GM18502 (cell line): Measurements from ENCODE around the gene MAN1C1.

Experiments
- ATAC-seq: cut with Tn5 transposase; IDR thresholded peaks from one replicate; pipeline ENCODE4 v1.9.1; 2021; ENCODE audit warnings: mild to moderate bottlenecking; ENCODE audit not compliant: unreplicated experiment, poor library complexity

MAN1C1 gene

DNA sequence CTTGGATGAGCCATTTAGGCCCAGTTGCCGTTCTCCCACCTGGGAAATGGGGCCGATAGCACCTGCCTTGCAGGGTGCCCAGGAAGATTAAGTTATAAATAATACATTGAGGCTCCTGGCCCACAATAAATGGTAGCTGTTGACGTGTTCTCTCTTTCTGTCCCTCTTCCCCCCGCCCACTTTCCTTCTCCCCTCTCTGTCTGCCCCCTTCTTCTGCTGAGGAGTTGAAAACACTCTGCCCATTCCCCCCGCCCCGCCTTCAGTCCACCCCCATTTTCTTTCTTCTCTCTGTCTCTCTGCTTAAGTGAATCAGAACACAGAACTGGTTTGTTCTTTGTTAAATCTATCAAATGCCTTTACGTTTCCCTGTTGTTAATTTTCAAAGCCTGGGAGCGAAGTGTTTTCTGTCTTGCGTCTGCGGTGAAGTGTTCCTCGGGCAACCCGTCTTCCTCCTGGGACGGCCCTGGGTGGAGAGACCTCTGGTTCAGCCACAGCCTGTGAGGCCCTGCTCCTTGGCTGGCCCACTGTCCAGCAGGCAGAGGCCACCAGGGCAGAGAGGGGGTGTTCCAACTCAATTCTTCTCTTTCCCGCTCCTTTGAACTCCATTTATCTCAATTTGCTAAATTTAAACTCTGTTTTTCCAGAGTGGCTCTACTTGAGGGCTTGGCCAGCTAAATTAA, 154.1 kb downstream of the MAN1C1 start:
- no peak for ATAC-seq

DNA sequence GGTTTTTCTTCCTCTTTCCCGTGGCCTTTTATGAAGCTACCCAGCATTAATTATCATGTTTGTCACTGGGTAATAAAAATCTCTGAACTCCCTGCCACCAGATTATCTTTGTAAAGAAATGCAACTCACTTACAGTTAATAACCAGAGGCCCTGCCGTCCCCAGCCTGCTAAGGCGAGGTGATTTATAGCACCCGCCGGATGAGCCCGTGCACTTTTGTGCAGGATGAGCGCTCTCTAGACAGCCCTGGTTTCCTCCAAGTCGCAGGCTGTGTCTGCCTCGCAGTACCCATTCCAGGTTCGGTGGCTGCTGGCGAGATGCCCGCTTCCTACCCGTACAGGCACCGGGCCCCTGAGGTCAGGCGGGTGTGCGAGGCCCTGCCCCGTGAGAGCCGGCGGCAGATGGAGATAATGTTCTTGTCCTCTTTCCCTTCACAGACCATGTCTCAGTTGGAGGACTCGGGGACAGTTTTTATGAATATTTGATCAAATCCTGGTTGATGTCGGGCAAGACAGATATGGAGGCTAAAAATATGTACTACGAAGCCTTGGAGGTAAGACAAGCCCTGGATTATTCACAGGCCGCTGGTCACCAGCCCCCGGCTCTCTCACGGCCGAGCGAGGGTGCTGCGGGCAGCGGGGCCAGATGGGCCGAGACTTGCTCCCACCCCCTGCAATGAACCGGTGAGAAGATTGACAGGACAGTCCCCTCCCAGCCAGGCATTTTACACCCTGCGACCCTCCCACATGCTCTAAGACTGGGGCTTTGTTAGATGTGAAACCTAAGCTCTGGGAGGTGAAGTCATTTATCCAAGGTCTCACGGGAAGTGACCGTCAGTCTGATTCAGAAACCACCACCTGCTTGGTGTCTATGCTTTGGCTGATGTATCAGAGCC, 154.9 kb downstream of the MAN1C1 start:
- ATAC-seq = no peak

DNA sequence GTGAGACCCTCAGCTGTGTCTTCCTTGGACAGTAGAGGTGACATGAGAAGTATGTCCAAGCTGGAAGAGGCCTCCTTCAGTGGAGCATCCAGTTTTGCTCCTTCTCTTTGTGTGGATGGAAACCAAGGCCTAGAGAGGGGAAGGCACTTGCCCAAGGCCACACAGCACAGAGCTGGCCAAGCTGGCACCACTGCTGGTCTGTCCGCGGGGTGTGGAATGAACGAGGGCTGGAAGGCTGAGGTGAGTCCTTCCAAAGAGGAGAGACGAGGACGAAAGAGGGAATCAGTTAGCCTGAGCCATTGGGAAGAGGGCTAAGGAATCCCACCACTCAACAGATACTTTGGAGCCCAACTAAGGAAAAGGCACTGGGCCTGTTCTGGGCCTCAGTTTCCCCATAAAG, 155.6 kb downstream of the MAN1C1 start:
- ATAC-seq = no peak

DNA sequence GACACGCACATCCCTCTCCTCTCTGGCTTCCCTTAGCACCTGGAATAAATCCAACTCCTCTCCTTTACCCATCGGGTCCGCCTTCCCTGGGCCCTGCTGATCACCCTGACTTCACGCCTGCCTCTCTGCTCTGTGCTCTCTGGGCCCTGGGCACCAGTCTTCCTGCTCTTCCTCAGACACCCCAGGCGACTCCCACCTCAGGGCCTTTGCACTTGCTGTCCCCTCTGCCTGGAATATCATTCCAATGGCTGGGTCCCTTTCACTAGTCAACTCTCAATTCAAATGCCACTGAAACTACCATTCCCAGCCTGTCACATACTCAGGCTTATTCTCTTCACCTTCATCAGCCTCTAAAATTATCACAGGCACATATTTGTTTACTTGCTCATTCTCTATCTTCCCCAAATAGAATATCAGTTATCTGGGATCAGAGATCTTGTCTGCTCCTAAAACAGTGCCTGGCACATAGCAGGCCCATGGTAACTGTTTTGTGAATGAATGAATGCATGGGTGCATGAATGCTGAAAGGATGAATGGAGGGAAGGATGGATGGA, 156.2 kb downstream of the MAN1C1 start:
- no peak for ATAC-seq

DNA sequence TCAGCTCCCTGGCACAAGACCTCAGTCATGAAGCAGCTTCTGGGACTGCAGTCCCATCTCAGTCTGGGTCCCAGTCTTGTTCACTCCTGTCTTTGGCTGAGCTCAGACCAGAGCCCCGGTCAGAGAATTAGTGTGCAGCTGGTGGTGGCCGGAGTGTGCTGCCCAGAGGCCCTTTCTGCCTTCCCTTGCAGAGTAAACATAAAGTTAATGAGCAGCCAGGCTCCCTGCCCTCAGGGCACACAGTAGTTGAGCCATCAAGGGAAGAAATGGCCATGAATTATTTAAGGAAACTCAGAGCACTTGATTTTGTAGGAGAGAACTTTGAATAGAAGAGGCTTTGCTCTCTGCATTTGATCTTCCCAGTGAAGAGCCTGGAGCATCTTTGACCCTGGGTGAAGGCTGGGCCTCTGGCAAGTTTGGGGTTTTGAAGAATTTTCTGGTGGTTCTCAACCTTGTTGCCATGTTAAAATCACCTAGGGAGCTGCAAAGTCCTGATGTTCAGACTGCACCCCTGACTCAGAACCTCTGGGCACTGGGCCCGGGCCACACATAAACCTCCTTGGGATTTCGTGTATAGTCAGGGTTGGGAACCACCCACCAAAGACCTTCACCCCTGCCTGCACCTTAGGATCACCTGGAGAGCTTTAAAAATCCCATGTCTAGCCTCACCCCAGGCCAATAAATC, 157.0 kb downstream of the MAN1C1 start:
- ATAC-seq = no peak

DNA sequence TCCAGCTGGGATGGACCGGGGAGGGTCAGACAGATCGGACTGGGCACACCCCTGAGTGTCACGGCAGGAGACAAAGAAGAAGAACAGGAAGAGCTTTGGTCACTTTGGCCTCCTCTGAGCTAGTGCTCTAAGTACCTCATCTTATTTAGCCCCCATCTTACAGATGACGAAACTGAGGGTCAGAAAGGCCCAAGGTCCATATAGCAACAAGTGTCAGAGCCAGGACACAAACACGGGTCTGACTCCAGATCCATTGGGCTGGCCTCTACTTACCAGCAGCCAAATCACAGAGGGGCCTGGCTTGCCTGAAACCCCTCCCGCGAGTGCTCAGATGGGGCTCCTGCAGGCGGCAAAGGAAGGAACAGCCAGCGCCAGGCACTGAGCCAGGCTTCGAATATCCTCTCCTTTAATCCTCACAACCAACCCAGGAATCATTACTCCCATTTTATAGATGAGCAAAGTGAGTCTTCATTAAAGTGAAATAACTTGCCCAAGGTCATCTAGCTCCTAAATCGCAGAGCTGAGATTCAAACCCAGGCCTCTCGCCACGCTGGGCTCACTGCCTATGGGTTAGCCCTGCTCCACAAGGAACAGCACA, 157.7 kb downstream of the MAN1C1 start:
- no peak for ATAC-seq

DNA sequence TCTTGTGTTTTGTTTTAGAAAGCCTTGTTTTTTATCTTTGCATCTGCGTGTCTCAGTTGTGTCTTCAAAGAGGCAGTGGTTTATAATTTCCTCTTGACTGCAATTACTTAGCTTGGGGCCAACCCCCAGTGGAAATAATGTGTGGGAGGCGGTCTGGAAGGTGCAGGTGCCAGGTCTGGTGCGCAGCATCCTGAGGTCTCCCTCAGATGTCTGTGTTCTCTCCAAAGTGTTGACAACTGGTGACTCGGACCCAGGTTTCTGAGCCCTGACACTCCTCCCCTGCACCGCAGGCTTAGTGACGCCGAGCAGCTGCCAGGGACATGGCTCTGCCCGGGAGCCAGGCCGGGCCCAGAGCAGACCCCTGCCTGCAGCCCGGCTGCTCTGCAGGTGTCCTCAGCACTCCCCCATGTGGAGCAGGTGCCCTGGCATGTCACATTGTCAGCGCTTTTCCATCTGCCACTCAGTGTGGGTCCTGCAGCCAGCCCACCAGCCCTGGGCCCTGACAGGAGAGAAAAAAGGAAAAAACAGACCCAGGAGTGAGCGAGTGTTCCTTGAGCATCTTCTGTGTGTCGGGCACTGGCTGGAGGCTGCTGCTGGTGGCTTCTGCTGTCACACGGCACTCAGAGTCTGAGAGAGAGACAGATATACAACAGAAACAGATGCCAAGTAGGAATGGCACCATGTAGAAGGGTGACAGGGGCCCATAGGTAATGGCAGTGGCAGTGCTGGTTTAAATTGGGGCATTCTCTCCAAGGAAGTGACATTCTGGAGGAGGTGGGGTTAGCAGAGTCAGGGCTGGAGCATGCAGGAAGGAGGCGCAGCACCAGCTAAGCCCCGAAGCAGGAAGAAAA, 158.6 kb downstream of the MAN1C1 start:
- no peak for ATAC-seq

DNA sequence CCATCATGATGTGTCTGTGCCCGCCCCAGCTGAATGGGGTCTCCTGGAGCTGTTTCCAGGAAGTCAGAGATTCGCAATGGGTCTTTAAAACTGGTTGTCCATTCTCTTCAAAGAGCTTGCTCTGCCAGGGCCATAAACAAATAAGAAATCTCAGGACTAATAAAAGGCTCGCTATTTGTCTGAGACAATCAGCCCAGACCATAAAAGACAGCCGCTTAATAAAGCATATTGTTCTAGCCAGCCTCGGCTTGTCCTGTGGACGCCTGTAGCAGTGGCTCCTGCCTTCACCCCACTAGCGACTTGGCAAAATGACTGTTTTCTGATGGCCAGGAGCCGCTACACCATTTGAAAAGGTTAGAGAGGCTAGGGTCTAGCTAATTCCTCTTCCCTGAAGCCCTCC, 162.8 kb downstream of the MAN1C1 start:
- no peak for ATAC-seq

DNA sequence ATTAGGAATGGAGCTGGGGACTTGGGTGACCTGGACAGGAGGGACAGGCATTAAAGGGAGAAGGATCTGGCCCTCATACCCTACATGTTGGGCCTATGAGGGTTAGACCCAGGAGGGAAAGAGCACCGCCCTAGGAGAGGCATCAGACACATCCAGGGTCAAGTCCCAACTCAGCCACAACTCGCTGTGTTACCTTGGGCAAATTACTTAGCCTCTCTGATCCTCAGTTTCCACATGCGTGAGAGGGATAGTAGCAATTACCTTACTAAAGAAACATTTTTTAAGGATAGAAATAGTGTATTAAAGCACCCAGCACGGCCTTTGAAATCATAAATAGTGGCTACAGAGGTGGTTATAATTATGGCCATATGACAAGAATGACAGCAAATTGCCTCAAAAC, 163.3 kb downstream of the MAN1C1 start:
- ATAC-seq = no peak

DNA sequence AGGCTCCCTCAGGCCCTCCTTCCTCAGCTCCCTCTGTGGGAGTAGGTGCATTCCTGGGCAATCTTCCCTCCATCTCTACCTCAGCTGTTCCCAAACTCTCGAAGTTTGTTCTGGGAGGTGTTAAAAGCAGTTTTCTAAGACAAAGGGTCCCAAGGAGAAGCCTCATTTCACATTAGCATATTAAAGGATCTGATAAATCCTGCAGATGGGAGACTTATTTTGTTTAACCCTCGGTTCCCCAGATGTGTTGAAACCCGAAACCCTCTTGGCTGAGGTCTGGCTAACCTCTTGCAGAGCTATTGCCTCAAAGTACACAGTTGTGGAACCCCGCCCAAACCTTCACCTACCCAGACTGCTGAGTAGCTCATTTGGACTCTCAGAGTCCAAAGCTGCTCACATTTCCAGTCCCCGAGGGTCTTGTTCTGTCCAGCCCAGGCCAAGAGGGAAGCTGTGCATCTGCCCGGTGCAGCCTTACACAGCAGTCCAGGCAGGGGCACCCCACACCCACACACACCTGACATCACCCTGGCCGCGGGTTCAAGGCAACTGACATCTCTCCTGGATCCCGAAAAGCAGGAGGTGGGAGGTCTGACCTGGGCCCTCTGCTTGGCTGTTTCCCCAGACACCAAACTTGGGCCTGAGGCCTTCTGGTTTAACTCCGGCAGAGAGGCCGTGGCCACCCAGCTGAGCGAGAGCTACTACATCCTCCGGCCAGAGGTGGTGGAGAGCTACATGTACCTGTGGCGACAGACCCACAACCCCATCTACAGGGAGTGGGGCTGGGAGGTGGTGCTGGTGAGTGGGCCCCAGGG, 163.9 kb downstream of the MAN1C1 start:
- ATAC-seq = no peak

DNA sequence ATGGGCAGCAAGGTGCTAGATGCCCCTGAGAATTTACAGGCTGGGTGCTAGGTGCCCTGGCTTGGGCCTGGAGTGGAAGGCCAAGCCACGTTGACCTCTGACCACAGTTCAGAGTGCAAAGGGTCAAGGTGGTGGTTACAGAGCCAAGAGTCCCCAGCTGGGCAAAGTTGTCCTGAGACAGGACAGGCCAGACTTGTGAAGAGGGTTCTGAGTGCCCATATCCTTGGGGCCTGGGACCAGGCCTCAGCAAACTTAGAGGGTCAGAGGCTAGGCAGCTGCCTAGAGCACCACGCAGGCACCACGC, 164.5 kb downstream of the MAN1C1 start:
- no peak for ATAC-seq

DNA sequence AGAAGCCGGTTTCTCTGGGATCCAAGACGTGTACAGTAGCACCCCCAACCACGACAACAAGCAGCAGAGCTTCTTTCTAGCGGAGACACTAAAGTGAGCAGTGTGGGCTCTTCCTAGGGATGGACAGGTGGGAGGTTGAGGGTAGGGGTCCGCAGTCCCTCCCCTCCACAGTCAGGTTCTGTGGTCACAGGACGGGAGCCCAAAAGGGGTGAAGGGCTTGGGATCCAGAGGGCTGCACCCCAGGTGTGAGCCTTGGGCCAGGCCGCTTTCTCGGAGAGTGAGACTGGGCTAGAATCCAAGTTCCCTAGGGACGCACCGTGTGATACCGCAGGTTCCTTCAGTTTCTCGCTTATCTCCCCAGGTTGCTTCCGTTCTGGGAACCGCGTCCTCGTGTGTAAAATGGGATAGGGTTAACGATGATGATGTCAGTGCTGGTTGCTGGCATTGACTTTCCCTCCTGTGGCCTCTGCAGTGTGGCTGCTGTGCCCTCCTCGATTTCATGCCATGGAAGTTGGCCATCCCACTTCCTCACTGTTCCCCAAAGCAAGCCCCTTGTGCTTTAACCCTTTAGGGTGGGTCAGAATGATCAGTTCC, 166.1 kb downstream of the MAN1C1 start:
- ATAC-seq = no peak

DNA sequence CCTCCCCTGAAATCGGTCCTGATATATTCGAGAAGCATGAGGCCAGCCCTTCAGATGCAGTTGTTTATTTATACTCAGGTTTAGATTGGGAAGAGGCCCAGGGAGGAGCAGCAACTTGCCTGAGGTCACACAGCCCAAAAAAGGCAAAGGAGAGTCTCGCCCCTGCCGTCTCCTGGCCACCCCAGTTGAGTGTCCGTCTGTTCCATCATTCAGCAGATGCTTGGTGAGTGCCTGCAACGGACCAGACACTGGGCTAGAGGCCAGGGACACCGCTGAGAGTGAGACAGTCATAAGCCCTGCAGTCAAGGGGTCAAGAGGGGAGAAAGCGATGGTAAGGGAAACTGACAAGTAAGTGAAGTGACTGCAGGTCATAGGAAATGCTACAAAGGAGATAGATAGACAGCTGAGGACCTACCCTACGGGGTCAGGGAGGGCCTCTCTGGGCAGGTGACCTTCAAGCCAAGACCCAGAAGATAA, 168.0 kb downstream of the MAN1C1 start:
- ATAC-seq = no peak

DNA sequence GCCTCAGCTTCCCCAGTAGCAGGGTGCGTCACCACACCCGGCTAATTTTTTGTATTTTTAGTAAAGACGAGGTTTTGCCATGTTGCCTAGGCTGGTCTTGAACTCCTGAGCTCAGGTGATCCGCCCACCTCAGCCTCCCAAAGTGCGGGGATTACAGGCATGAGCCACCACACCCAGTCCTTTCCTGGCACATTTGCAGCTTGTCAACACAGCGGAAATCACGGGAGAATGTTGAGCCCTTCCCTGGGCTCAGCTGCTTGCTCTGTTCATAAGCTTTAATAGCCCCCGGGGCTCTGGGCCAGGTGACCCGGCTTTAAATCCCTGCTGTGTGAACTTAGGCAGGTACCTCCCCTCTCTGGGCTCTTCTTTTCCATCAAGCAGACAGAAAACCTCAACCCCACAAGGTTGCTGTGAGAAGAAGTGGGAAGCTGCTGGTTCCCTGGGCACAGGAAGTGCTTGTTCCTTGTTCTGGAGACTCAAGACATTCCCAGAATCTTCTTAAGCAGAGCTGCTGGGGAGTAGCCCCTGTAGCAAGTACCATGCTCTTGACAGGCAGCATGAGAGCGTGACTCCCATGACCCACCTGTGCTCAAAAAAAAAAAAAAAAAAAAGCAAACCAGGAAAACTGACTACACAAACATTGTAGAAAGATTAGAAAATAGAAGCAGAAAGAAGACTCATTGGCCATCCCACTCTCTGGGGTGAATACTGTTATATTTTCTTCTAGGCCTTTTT, 168.9 kb downstream of the MAN1C1 start:
- ATAC-seq = no peak

DNA sequence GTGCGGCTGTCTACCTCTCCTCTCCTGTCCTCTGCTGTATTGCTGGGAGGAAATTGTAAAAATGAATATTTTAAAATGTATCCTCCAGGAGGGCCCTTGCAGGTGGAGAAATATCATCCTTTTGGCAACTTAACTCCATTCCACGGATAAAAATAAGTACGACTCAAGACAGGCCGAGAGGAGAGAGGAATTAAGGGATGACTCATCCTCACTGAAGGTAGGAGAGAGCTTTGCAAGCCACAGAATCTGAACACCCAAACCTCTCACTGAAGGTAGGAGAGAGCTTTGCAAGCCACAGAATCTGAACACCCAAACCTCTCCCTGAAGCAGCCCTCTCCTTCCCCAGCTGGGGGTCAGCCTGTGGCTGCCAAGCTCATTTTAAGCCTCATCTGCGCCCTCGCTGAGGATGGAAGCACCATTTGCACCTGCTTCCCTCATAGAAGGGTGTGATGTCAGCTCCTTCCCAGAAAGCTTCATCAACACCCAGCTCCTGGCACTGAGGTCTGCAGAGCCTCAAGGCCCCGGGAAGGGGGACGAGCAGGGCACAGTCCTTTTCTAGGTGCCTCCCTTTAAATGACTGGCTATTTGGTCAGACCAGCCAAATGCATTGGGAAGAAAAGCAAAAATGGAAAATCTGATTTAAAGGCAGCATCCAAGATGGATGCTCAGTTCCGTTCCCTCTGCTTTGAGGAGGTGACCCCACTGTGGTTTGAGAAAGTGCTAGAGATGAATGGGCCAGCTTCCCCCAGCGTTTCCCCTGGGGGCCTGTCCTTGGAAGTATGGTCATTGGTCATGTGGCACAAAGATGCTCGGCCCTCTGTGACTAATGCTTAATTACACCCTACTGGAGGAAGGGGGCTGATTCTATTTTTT, 170.5 kb downstream of the MAN1C1 start:
- no peak for ATAC-seq

DNA sequence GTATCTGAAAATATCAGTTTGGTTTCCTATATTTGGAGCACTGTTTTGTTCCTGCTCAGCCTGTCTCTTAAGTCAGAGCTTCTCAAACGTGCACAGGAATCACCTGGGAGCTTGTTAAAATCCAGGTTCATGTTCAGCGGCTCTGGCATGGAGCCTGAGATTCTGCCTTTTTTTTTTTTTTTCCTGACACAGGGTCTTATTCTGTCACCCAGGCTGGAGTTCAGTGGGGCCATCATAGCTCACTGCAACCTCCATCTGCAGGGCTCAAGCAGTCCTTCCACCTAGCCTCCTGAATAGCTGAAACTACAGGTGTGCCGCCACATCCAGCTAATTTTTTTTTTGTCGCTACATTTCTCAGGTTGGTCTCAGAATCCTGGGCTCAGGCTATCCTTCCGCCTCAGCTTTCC, 171.2 kb downstream of the MAN1C1 start:
- ATAC-seq = no peak

DNA sequence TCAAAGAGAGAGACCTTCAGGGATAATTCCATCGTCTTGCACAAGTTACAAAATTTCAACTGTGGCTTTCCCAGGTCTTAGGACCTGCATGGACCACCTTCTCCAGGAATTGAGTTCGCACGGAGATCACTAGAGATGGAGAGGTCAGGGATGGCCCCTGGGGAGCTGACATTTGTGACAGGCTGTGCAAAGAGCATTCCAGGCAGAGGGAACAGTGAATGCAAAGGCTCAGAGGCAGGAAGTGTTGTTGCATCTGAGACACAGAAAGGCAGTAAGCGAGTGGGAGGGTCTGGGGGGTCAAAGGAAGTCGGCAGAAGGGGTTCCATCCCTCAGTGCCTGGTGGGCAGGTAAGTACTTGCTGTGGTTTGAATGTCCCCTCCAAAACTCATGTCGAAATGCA, 173.9 kb downstream of the MAN1C1 start:
- ATAC-seq = no peak
